ENCODE measurements around the gene DPYSL5.

DNA sequence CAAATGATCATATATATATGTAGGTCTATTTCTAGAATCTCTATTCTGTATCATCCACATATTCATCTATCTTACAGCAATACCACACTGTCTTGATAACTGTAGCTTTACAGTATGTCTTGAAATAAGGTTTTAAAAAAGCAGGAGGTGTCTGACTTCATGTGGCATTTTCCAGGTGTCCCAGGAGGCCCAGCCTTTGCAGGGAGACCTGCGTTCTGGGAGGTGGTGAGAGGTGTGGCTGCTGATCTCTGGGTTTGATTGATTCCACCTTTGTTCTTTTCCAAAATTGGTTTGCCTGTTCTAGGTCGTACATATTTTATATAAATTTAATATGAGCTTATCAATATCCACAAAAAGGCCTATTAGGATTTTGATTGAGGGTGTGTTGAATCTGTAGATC, 26.6 kb downstream of the DPYSL5 start:
- TF ChIP-seq, protein P1, sequence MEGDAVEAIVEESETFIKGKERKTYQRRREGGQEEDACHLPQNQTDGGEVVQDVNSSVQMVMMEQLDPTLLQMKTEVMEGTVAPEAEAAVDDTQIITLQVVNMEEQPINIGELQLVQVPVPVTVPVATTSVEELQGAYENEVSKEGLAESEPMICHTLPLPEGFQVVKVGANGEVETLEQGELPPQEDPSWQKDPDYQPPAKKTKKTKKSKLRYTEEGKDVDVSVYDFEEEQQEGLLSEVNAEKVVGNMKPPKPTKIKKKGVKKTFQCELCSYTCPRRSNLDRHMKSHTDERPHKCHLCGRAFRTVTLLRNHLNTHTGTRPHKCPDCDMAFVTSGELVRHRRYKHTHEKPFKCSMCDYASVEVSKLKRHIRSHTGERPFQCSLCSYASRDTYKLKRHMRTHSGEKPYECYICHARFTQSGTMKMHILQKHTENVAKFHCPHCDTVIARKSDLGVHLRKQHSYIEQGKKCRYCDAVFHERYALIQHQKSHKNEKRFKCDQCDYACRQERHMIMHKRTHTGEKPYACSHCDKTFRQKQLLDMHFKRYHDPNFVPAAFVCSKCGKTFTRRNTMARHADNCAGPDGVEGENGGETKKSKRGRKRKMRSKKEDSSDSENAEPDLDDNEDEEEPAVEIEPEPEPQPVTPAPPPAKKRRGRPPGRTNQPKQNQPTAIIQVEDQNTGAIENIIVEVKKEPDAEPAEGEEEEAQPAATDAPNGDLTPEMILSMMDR (IDR thresholded peaks at IDR 0.05; ENCODE audit: insufficient read depth, low read depth, low read length): no peak
- TF ChIP-seq EZH2 (IDR thresholded peaks at IDR 0.05; ENCODE audit: insufficient read depth, low read length): no peak

Measured in astrocyte (in vitro differentiated cells and primary cell).